K562 (cell line): ENCODE results near the gene ZNF410. TPM values are rescaled to one million over a fixed set of nuclear protein-coding genes. Genes with fewer than 3 reads are reported as not detected.

Source experiments
- ATAC-seq: fragments of 200-7000 bp; cut with Tn5 transposase; 3 replicates; pipeline ENCODE4 v1.9.1; 2020; ENCODE audit warnings: moderate library complexity
- BruUV-seq: library from RNA; stranded (reverse); fragments of 400-500 nt; replicated peaks from 2 replicates; lab custom pipeline; 2021; lab: Mats Ljungman, UMichigan
- CTCF ChIA-PET: fragments of 300-600 bp; formaldehyde crosslinking; extraction: SDS; loops from one replicate; lab custom pipeline; 2021; ENCODE audit warnings: low intra/inter-chr PET ratio; lab: Yijun Ruan, JAX
- POLR2A ChIA-PET: fragments of 300-600, 350-650 bp; sonication (Branson Sonifier 250); formaldehyde crosslinking; extraction: SDS; loops from one replicate; lab custom pipeline; 2021; ENCODE audit warnings: antibody characterized with exemption, inconsistent platforms; lab: Yijun Ruan, JAX
- DNase-seq, 4 experiments: peaks; one replicate each; pipeline versions ENCODE4 v3.0.0 to v3.0.0-alpha.2; 2011 to 2018; ENCODE audit warnings: low spot score in 3 of 4, mixed read lengths in 3 of 4; ENCODE audit errors: extremely low read depth in 1 of 4
- FAIRE-seq: peaks from 2 replicates; lab custom pipeline; 2011; peaks lifted over from hg19 to GRCh38; lab: Jason Lieb, UNC
- H2AFZ ChIP-seq: 2 replicates; pipeline ENCODE4 v1.6.0; 2011; ENCODE audit warnings: low read depth, low read length, control low read depth, inconsistent platforms
- H3K27ac ChIP-seq: fragments of 200-600 bp; 3 replicates; pipeline ENCODE4 v1.8.0; 2011; ENCODE audit warnings: low read depth, mild to moderate bottlenecking, control low read depth, inconsistent platforms, low read length, moderate library complexity, mixed read lengths; ENCODE audit errors: extremely low read depth
- H3K27me3 ChIP-seq, 2 experiments: fragments of 300-600 bp in 1 of 2; 2 replicates in 1 of 2; 3 replicates in 1 of 2; pipeline versions ENCODE4 v1.6.0 to v1.8.0; 2011; ENCODE audit warnings: inconsistent platforms in 2 of 2, low read length in 2 of 2, mild to moderate bottlenecking in 1 of 2, mixed read lengths in 1 of 2, moderate library complexity in 1 of 2; ENCODE audit not compliant: control insufficient read depth in 2 of 2, insufficient read depth in 2 of 2
- H3K36me3 ChIP-seq: fragments of 300-600 bp; 3 replicates; pipeline ENCODE4 v1.8.0; 2011; ENCODE audit warnings: mild to moderate bottlenecking, low read length, inconsistent platforms; ENCODE audit not compliant: control insufficient read depth, insufficient read depth
- H3K4me1 ChIP-seq, 2 experiments: fragments of 200-600 bp in 1 of 2; replicated peaks in 1 of 2; 2 replicates in 1 of 2; 3 replicates in 1 of 2; pipeline versions ENCODE4 v1.5.1 to v1.8.0; 2011; ENCODE audit warnings: inconsistent platforms in 2 of 2, low read length in 2 of 2, mild to moderate bottlenecking in 1 of 2, mixed read lengths in 1 of 2, moderate library complexity in 1 of 2; ENCODE audit not compliant: control insufficient read depth in 2 of 2, insufficient read depth in 2 of 2
- H3K4me2 ChIP-seq: 2 replicates; pipeline ENCODE4 v1.6.1; 2011; ENCODE audit warnings: low read length, control low read depth, inconsistent platforms, mixed read lengths; ENCODE audit not compliant: insufficient read depth
- H3K4me3 ChIP-seq: fragments of 200-600 bp; sonication (generic), shearing (Covaris generic); 2 replicates; pipeline ENCODE4 v1.5.1; 2016; ENCODE audit warnings: control low read depth, inconsistent platforms
- H3K79me2 ChIP-seq: fragments of 200-600 bp; 3 replicates; pipeline ENCODE4 v1.8.0; 2011; ENCODE audit warnings: low read length, inconsistent platforms; ENCODE audit not compliant: control insufficient read depth, insufficient read depth
- H3K9ac ChIP-seq, 2 experiments: 2 replicates each; pipeline versions ENCODE4 v1.6.0 to v1.6.1; 2011; ENCODE audit warnings: low read depth in 2 of 2, low read length in 2 of 2, control low read depth in 1 of 2, inconsistent platforms in 1 of 2, mild to moderate bottlenecking in 1 of 2, mixed read lengths in 1 of 2; ENCODE audit not compliant: insufficient read depth in 1 of 2
- H3K9me1 ChIP-seq: one replicate; pipeline ENCODE4 v1.6.0; 2011; ENCODE audit warnings: inconsistent platforms, mild to moderate bottlenecking, low read length, moderate library complexity; ENCODE audit not compliant: control insufficient read depth, insufficient read depth
- H3K9me3 ChIP-seq: replicated peaks from 2 replicates; pipeline ENCODE4 v1.5.1; 2011; ENCODE audit warnings: low read depth, low read length, inconsistent platforms; ENCODE audit not compliant: control insufficient read depth, insufficient read depth
- H4K20me1 ChIP-seq: replicated peaks from 2 replicates; pipeline ENCODE4 v1.6.1; 2011; ENCODE audit warnings: low read length, inconsistent platforms, mixed read lengths; ENCODE audit not compliant: control insufficient read depth, insufficient read depth
- CBX5 ChIP-seq: IDR thresholded peaks from 2 replicates; pipeline ENCODE4 v1.6.1; 2014; ENCODE audit warnings: low read depth, borderline replicate concordance
- MCM7 ChIP-seq, 2 experiments: fragments of 450-650 bp; IDR thresholded peaks; 2 replicates each; pipeline ENCODE4 v1.6.1; 2016 to 2018
- RAD51 ChIP-seq: fragments of 450-650 bp; IDR thresholded peaks from 2 replicates; pipeline ENCODE4 v1.7.1; 2016; ENCODE audit warnings: low read depth, mild to moderate bottlenecking, borderline replicate concordance
- RBM22 ChIP-seq: fragments of 200-400 bp; formaldehyde crosslinking; IDR thresholded peaks from 2 replicates; pipeline ENCODE4 v1.6.1; 2018; ENCODE audit warnings: low read length, low read depth; ENCODE audit not compliant: poor library complexity, severe bottlenecking
- SREBF2 ChIP-seq: sonication (generic); formaldehyde crosslinking; IDR thresholded peaks from 2 replicates; pipeline ENCODE4 v1.4.0; 2020; ENCODE audit warnings: mild to moderate bottlenecking, missing genetic modification reagents
- TAF15 ChIP-seq: fragments of 200-400 bp; formaldehyde crosslinking; IDR thresholded peaks from 2 replicates; pipeline ENCODE4 v1.6.1; 2017; ENCODE audit warnings: mild to moderate bottlenecking, low read depth, low read length, moderate library complexity
- TAF9B ChIP-seq: fragments of 450-650 bp; IDR thresholded peaks from 2 replicates; pipeline ENCODE4 v1.6.1; 2018; ENCODE audit warnings: mild to moderate bottlenecking; ENCODE audit not compliant: partially characterized antibody
- ZNF589 ChIP-seq: fragments of 200-800 bp; sonication (Bioruptor generic); IDR thresholded peaks from 2 replicates; pipeline ENCODE4 v1.6.1; 2016; ENCODE audit warnings: low read depth, missing genetic modification characterization, missing compliant biosample characterization
- WGBS: fragments of 100-300 bp; shearing (Covaris generic); methylation state at CpG from one replicate; pipeline ENCODE4 v1.1.6; 2016; ENCODE audit warnings: low coverage, mixed read lengths; ENCODE audit not compliant: insufficient coverage; ENCODE audit errors: missing lambda C conversion rate; 5-methylcytosine and 5-hydroxymethylcytosine counted together
- in situ Hi-C: fragments of 300-500 bp; cut with MboI; formaldehyde crosslinking; loops from 4 replicates; pipeline ENCODE4 v1.15.0; 2018; ENCODE audit warnings: inconsistent platforms, mixed read lengths
- intact Hi-C: fragments of 100-400 bp; cut with micrococcal nuclease; formaldehyde crosslinking; loops from 2 replicates; pipeline ENCODE4 v1.14.2; 2022
- polyA plus RNA-seq, 8 experiments: library from polyadenylated mRNA; depleted of rRNA in 4 of 8; stranded (reverse) in 5 of 8; unstranded in 3 of 8; fragments of >200 nt; fragmentation: Nextera tagmentation in 2 of 8; fragmentation: Illumina TruSeq in 1 of 8; extraction: Ambion mirVana in 2 of 8; extraction: Trizol in 1 of 8; gene quantifications; 2 replicates each; pipeline versions ENCODE4 v1.2.1 to v1.2.3, GENCODE V29; 2011 to 2014; ENCODE audit warnings: inconsistent platforms in 1 of 8, missing spikeins in 1 of 8
- total RNA-seq, 7 experiments: library from RNA; depleted of rRNA in 6 of 7; stranded (reverse); fragments of >200 nt in 6 of 7; fragmentation: Illumina TruSeq in 2 of 7; extraction: Trizol in 2 of 7; gene quantifications; 2 replicates each; pipeline versions ENCODE4 v1.2.1 to v1.2.3, GENCODE V29; 2011 to 2021; ENCODE audit warnings: low replicate concordance in 1 of 7

The ZNF410 gene
- total and polyA plus RNA-seq, 9 of the 15 experiments (the other 6 are each of a cell fraction or from before 2014, with no cell fraction given), result 20.5 to 64.8 (median 38.7) TPM

DNA sequence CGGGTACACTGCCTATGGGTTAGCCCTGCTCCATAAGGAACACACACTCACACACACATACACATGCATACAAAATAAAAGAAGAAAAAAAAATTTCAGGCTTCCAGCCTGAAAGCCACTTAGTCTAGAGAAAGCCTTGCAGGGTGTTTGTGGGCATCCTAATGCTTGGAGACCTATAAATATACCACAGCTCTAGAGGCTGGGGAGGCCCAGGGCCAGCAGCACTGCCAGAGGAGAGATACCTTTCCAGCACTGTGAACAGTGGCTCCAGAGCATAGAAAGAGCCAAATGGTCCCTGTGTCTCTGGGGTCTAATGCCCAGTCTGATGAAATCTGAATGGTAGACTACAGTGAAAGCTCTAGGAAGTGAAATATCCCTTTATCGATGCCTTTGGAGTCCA, 50.4 kb downstream of the ZNF410 start:
- peaks cover 0 to 3% of the 10 kb centered on the region in 2 experiments; a peak in 3 of 5 replicates for H3K4me1 ChIP-seq
- intact Hi-C loops (no loop called here), in situ Hi-C loops (no loop called here)
- no peak overlapping the region for H3K4me2 ChIP-seq
- no peaks in the 10 kb centered on the region for H4K20me1 ChIP-seq
- no peaks in the 10 kb centered on the region for H3K27me3 ChIP-seq
- DNase-seq, result no peak
- BruUV-seq, result no TSS peak
- no peak overlapping the region for H3K9ac ChIP-seq
- H3K27ac ChIP-seq, result no peak overlapping the region
- no peaks in the 10 kb centered on the region for H3K79me2 ChIP-seq
- no peak overlapping the region for H2AFZ ChIP-seq
- no peak overlapping the region for H3K4me3 ChIP-seq
- 67% methylated on average over 1 of the region's 2 CpGs for WGBS
- TF ChIP-seq RBM22, result no peak
- no peak for TF ChIP-seq SREBF2 (CRISPR knock-in tag)
- no peak for TF ChIP-seq TAF15
- no peak for TF ChIP-seq TAF9B
- TF ChIP-seq MCM7 (IDR thresholded peaks at IDR 0.05), result no peak
- no peak for TF ChIP-seq CBX5
- no peak for TF ChIP-seq RAD51
- TF ChIP-seq ZNF589 (CRISPR knock-in tag), result no peak
- POLR2A ChIA-PET, result interaction anchor here (0.6 kb wide), 1 partner anchor 749 kb away, joined by 5 read pairs; no protein-coding TSS in a partner anchor
- no peak for ATAC-seq
- H3K36me3 ChIP-seq, result peaks cover 22% of the 10 kb centered on the region
- CTCF ChIA-PET, result no interaction called here
- H3K9me3 ChIP-seq, result no peaks in the 10 kb centered on the region
- FAIRE-seq, result no peak
- no peaks in the 10 kb centered on the region for H3K9me1 ChIP-seq
